PFSK-1 (cell line): ENCODE measurements around the gene MAF.

Experiments used
- FOXP2 ChIP-seq: optimal IDR thresholded peaks from 2 replicates; pipeline ENCODE3; 2011; ENCODE audit warnings: borderline replicate concordance, control low read depth, inconsistent platforms; ENCODE audit not compliant: insufficient read depth; ENCODE audit errors: extremely low read length, extremely low read depth
- POLR2AphosphoS5 ChIP-seq: IDR thresholded peaks from 2 replicates; pipeline ENCODE4 v1.6.1; 2012; ENCODE audit warnings: low read depth, mild to moderate bottlenecking, control low read depth, low read length, moderate library complexity
- REST ChIP-seq, 2 experiments: IDR thresholded peaks; 2 replicates each; pipeline versions ENCODE4 v1.6.1 to v1.8.0; 2011 to 2012; ENCODE audit warnings: low read depth in 2 of 2, low read length in 2 of 2, control low read depth in 1 of 2, inconsistent platforms in 1 of 2, mild to moderate bottlenecking in 1 of 2, moderate library complexity in 1 of 2; ENCODE audit not compliant: insufficient read depth in 1 of 2
- SIN3A ChIP-seq: IDR thresholded peaks from 2 replicates; pipeline ENCODE4 v1.6.1; 2012; ENCODE audit warnings: mild to moderate bottlenecking, low read length, moderate library complexity, borderline replicate concordance; ENCODE audit not compliant: insufficient read depth
- TAF1 ChIP-seq: IDR thresholded peaks from 2 replicates; pipeline ENCODE4 v1.6.1; 2012; ENCODE audit warnings: low read length, control low read depth, borderline replicate concordance; ENCODE audit not compliant: insufficient read depth

The MAF gene

DNA sequence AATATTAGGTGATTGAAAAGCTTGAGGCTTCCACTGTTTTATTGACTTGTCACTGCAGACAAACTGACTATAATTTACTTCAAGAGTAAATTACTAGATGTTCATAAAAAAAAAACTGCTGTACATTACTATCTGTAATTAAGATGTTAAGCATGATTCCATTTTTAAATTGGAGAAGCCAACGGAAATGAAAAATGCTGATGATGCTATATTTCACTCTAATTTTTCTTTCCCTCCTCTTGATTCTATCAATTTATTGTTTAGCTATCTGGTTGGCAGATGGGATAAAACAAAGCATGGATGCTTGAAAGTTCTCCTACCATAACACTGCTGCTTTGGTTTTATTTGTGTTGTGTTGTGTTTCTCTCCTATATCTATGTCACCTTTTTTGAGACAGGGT, 41.0 kb downstream of the MAF start:
- no peak for TF ChIP-seq TAF1
- no peak for TF ChIP-seq POLR2AphosphoS5
- no peak for TF ChIP-seq REST (IDR thresholded peaks at IDR 0.05; ENCODE audit: insufficient read depth in 1 of 2, low read depth in 2 of 2, low read length in 2 of 2)
- no peak for TF ChIP-seq FOXP2
- no peak for TF ChIP-seq SIN3A

GRCh38 chr16:79557421-79557820, 43.1 kb downstream of the MAF start:
- TF ChIP-seq REST (IDR thresholded peaks at IDR 0.05; ENCODE audit: insufficient read depth in 1 of 2, low read depth in 2 of 2, low read length in 2 of 2) = no peak
- no peak for TF ChIP-seq FOXP2
- TF ChIP-seq TAF1 = no peak
- TF ChIP-seq POLR2AphosphoS5 = no peak
- no peak for TF ChIP-seq SIN3A

DNA sequence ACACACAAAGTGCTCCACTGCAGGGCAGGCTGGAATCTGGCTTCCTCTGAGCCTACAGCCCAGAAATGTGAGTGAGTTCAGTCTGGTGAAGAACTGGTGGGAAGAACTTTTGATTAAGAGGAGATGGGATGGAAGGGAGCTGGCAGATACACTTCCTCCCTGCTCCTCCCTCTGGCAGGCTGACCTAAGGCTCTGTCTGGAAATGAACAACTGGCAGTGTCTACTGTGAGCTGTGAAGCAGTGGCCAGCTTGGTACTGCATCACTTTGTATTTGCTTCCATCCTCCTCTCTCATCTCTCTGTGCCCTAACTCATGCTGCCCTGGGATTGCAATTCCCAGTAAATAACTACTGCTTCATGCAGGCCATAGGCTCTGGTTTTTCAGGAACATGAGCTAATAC, 45.6 kb downstream of the MAF start:
- TF ChIP-seq TAF1 = no peak
- TF ChIP-seq SIN3A = no peak
- TF ChIP-seq FOXP2 = no peak
- TF ChIP-seq REST (IDR thresholded peaks at IDR 0.05; ENCODE audit: insufficient read depth in 1 of 2, low read depth in 2 of 2, low read length in 2 of 2) = no peak
- TF ChIP-seq POLR2AphosphoS5 = no peak

DNA sequence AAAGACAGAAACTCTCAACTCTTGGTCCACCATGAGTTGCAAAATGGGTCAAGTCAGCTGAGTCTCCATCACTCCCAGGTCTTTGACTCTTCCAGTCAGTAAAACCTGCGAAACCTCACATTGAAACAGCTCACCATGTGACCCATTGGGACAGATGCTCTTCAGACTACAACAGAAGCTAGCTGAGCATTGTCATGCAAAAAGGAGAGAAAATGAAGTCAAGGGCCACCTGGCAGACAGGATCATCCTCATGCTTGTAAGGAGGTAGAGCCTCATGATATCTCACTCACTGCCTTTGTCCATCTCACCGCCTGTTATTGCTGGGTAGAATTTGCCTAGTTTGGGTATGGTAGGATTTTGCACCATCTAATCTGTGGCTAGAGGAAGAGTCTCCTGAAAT, 50.2 kb downstream of the MAF start:
- TF ChIP-seq POLR2AphosphoS5 (no peak), FOXP2 (no peak), TAF1 (no peak), SIN3A (no peak), REST (IDR thresholded peaks at IDR 0.05; ENCODE audit: insufficient read depth in 1 of 2, low read depth in 2 of 2, low read length in 2 of 2) (no peak)

- no peak for TF ChIP-seq POLR2AphosphoS5
- TF ChIP-seq TAF1 = no peak
- TF ChIP-seq REST (IDR thresholded peaks at IDR 0.05; ENCODE audit: insufficient read depth in 1 of 2, low read depth in 2 of 2, low read length in 2 of 2) = no peak
- no peak for TF ChIP-seq FOXP2
- no peak for TF ChIP-seq SIN3A
These were observed 53.5 kb downstream of the MAF start for GRCh38 chr16:79547085-79547484.
